ENCODE measurements around the gene SUSD3.

GRCh38 chr9:93061260-93061751, 2.8 kb downstream of the SUSD3 start:
- TF ChIP-seq CTCF (IDR thresholded peaks at IDR 0.05) (no peak), HMGXB4 (CRISPR knock-in tag; IDR thresholded peaks at IDR 0.05) (no peak), NR3C1 (CRISPR knock-in tag; conservative IDR thresholded peaks at IDR 0.05; ENCODE audit: low read depth) (no peak), PREB (CRISPR knock-in tag; IDR thresholded peaks at IDR 0.05; ENCODE audit: borderline replicate concordance) (no peak), ATF3 (CRISPR knock-in tag; conservative IDR thresholded peaks at IDR 0.05) (no peak), ZMAT4 (CRISPR knock-in tag; IDR thresholded peaks at IDR 0.05) (no peak), CREB1 (CRISPR knock-in tag; IDR thresholded peaks at IDR 0.05) (no peak), ZNF138 (CRISPR knock-in tag; conservative IDR thresholded peaks at IDR 0.05) (no peak), CBFB (CRISPR knock-in tag; IDR thresholded peaks at IDR 0.05; ENCODE audit: low read depth) (no peak), IRF1 (CRISPR knock-in tag; IDR thresholded peaks at IDR 0.05) (no peak), STAT6 (CRISPR knock-in tag; conservative IDR thresholded peaks at IDR 0.05; ENCODE audit: low read depth) (no peak)
